ENCODE results near the gene LRRC43. TPM values are rescaled to one million over a fixed set of nuclear protein-coding genes. Genes with fewer than 3 reads are reported as not detected.

Gene LRRC43
- polyA plus RNA-seq, 1 donor, result 6.8 TPM

DNA sequence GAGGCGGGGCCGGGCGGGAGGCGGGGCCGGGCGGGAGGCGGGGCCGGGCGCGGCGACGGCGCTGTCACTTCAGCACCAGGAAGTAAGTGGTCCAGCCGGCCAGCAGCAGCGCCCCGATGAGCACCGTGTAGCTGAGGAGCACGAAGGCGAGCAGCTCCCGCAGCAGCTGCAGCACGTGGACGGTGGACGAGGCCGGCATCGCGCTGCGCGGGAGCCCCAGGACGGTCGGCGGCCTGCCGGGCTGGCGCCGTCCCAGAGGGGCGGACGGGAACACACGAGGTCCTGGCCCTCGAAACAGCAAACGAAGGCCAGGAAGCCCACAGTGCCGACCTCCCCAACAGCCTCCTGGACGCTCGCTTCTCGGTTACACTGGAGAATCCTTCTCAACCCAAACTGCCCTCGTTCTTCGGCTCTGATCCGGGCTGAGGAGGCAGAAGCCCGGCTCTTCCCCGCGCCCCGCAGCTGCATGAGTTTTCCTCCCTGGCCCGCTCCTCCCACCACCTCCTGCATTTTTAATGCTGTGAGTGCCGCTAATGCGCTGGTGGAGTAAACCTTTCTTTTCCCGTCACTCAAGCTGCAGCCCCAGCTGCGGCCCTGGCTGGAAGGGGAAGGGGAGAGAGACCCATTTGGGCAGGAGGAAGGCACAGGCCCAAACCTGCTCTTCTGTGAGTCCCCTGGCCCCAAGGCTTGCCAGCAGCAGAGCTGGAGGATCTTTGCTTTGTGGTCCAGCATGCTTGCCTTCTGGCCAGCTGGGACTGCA, 43.6 kb downstream of the LRRC43 start:
- DNase-seq, result no peak

DNA sequence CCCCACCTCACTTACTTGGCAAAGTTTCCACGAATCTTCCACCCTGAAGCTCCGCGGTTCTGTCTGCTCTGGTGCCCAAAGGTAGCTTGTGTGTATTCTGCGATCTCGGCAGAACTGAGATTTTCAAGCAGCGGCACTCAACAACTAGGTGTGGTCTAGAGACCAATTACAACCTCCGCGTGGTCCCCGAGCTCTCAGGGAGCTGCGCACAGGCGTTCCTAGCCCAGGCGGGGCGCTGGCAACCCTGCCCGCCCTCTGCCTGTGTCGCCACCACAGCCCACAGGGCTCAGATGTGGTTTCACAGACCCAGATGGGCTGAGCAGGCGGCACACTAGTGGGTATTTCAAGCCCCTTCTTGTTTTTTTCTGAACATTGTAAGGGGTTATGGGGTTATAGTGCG, 44.4 kb downstream of the LRRC43 start:
- DNase-seq, result no peak

DNA sequence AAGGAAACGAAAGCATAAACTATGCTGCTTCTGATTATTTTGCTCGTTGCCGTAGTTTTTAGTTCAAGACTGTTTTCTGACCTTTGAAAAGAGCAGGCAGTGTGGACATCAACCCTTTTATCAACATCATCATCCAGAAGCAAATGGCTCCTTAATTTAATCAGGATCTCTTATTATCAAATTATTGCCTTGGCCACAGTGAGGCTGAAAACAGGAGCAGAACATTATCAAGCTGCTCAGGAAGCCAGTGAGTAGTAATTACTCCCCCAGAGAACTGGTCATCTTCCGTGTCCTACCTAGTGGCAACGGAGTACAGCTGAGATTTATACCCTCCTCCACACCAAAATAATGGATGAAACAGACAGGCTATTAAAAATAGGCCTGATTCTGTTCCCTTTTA, 45.2 kb downstream of the LRRC43 start:
- DNase-seq, result no peak

DNA sequence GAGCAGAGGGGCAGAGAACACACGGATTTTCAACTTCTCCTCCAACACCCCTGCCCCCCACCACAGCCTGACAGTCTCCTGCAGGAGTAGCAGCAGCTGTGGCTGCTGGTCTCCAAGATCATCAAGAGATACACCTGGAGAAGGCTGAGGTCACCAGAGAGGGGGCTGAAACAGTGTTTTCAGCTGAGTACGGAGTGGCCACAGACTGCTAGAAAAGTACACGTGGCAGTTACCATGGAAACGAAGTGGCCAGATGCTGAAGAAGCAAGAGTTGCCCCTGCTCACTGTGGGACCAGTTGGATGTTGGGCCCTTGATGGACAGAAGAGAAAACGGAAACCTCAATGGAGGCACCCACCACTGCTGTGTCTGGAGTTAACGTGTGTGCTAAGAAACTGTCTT, 47.9 kb downstream of the LRRC43 start:
- no peak for DNase-seq

DNA sequence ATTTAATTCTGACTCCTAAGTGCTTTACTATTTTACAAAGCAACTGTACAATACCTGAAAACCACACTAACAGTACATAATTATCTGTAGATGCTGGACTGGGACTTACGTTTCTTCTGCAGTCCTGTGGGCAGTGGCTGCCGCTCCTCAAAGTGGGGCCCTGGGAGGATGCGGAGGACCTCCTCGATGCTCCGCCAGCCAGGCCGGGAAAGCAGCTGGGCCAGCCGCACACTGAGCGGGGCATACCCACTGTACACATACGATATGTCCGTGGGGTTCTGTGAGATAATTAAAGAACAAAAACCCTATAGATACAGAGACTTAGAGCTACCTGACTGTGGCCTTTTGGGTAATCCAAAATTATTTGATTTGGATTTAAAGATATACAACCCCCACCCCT, 49.8 kb downstream of the LRRC43 start:
- DNase-seq, result no peak

DNA sequence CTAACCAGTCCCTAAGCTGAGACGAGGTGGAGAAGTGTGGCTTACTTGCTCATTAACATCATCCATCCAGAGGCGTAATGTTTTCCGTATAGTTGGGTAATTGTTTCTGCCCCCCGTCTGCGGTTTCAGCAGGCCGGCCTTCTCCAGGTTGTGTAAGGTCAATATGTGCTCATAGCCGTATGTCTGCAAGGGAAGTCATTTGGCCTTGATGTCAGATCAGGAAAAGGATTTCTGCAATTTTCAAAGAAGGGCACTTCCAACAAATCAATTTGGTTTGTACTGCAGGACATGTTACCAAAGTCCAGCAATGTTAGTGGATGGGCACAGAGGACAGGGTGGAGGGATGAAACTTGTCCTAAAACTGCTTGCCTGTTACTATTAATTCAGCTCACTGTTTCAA, 52.8 kb downstream of the LRRC43 start:
- no peak for DNase-seq

DNA sequence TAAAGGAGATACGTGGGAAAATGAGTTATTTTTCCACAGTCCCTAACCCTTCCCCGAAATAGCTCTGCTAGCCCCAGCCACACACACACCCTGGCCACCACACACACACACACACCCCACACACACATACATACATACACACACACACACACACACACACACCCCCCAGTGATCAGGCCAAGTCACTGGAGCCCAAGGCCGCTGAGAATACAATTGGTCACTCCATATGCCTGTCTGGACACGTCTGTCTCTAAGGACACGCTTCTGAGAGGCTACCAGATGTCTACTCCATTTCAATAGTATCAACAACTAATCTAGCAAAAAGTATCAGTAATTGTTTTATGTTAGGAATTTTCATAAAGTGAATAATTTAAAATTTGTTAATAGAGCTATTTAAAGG, 55.9 kb downstream of the LRRC43 start:
- no peak for DNase-seq

DNA sequence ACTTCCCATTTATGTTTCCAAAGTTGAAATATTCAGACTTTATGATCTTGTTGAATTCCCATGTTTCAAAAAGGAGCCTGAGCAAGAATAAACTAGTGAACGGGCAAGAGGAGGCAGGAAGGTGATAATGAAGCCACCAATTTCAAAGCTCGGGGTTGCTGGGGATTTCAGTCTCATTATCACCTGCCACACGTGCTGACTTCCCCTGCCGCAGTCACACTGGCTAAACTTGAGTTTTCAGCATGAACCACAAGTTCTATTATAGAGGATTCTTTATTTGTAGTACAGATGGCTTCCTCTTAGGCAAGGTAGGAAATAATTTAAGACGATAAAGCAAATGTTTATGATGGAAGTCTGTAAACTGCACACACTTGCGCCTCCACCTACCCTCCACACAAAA, 61.0 kb downstream of the LRRC43 start:
- DNase-seq, result no peak

DNA sequence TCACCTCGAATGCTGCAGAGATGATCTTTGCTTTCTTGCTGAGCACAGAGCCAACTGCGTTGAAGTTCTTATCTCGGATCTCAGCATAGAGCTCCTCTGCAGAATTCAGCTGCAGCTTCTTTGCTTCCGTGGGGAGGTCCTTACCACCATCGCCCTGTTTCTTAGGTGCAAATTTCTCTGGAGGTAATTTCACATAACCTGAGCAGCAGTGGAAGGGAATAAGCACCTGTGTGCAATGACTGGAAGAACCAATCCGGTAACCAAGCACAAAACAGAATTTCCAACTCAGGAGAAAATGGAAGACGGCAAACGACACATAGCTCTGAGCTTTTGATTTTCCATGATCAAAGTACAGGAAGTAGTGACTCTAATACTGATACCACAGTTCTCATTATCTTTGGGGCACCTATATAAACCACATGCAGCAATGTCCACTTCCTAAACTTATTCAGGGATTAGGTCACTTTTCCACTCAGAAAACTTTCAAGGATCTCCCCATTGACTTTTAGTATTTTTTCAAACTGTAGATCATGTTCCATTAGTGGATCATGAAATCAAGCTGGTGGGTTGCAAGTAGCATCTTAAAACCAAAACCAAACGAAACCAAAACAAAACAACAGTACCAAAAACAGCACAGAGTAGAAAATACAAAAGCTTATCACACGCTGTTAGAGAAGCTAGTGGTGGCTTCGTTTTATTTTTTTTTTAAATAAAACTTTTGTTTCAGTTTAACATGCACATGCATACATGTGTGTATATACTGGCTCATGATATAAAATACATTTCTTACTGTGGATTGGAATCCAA, 61.8 kb downstream of the LRRC43 start:
- DNase-seq, result no peak

DNA sequence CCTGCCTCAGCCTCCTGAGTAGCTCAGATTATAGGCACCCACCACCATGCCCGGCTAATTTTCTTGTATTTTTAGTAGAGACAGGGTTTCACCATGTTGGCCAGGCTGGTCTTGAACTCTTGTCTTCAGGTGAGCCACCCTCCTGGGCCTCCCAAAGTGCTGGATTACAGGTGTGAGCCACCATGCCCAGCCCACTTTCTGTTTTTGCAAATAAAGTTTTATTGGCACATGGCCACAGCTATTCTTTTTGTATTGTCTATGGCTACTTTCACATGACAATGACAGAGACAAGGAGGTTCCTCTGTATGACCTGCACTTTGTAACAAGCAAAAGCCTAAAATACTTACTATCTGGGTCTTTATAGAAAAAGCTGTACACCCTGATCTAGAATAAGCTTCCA, 62.6 kb downstream of the LRRC43 start:
- no peak for DNase-seq

DNA sequence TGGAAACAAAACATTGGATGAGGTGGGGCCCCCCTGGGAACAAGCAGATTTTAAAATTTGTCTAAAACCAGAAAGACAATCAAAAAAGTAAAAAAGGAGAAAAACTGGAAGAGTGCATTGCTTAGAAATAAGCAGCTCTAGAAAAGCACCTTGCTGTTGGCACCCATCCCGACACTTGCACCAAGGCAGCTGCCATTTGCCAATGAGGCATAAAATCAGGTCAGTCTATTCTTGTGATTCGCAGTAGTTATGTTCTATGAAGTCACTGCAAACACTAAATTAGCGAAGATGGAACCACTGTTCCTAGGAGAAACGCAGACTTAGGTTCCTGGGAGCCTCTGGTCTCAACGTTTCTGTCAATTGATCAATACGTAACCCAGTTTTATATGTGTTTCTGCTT, 67.1 kb downstream of the LRRC43 start:
- DNase-seq, result no peak

DNA sequence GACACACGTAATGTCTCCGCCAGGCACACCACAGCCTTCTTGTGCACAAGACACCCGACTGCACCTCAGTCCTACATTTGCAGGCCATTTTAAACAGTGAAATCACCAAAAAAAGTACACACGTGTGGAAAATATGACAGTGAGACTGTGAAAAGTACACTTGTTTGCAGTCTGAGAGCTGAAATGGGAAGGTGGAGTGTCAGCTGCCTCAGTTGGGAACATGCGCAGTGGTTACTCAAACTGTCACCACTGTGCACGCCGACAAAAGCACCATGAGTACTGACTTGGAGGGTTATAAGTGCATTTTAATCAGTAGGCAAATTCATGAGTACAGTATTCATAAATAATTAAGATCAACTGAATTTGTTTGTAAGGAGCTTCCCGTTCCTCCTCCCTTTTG, 67.6 kb downstream of the LRRC43 start:
- no peak for DNase-seq

Other genes starting within 250 kb of the LRRC43 start
- gene BCL7A, start 161.2 kb upstream of the LRRC43 start, polyA plus RNA-seq (ENCODE audit: insufficient read length), result 37.9 TPM
- gene MLXIP, start 104.4 kb upstream of the LRRC43 start, polyA plus RNA-seq (ENCODE audit: insufficient read length), result 43.0 TPM
- gene IL31, start 8.9 kb upstream of the LRRC43 start, polyA plus RNA-seq (ENCODE audit: insufficient read length), result not detected
- gene B3GNT4, start 20.6 kb downstream of the LRRC43 start, polyA plus RNA-seq (ENCODE audit: insufficient read length), result 6.4 TPM
- 75.2 TPM for gene DIABLO, start 42.9 kb downstream of the LRRC43 start, polyA plus RNA-seq (ENCODE audit: insufficient read length)
- gene VPS33A, start 83.4 kb downstream of the LRRC43 start, polyA plus RNA-seq (ENCODE audit: insufficient read length), result 20.8 TPM
- gene CLIP1, start 239.5 kb downstream of the LRRC43 start, polyA plus RNA-seq (ENCODE audit: insufficient read length), result 50.4 TPM